Measurements from ENCODE around the gene ITGA1.

DNA sequence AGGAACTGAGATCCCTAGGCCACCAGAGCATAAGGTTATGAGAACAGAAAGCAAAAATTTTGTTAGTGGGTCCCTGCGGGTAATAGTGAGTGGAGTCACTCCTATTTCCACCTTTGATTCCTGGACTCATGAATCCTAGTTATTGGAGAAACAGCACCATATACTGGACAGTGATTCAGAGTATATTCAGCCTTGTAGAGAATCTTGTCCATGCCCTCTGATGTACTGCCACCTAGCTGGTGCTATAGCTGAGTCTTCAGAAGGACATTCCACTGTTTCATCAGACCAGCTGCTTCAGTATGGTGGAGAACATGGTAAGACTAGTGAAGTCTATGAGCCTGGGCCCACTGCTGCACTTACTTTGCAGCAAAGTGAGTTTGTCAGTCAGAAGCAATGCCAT lies 176.4 kb downstream of the ITGA1 start:
- TF ChIP-seq, protein P1, sequence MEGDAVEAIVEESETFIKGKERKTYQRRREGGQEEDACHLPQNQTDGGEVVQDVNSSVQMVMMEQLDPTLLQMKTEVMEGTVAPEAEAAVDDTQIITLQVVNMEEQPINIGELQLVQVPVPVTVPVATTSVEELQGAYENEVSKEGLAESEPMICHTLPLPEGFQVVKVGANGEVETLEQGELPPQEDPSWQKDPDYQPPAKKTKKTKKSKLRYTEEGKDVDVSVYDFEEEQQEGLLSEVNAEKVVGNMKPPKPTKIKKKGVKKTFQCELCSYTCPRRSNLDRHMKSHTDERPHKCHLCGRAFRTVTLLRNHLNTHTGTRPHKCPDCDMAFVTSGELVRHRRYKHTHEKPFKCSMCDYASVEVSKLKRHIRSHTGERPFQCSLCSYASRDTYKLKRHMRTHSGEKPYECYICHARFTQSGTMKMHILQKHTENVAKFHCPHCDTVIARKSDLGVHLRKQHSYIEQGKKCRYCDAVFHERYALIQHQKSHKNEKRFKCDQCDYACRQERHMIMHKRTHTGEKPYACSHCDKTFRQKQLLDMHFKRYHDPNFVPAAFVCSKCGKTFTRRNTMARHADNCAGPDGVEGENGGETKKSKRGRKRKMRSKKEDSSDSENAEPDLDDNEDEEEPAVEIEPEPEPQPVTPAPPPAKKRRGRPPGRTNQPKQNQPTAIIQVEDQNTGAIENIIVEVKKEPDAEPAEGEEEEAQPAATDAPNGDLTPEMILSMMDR (IDR thresholded peaks at IDR 0.05), result no peak
- TF ChIP-seq EP300 (IDR thresholded peaks at IDR 0.05) (no peak), POLR2A (IDR thresholded peaks at IDR 0.05; ENCODE audit: low read depth) (no peak)
